IMR-90 (cell line): ENCODE measurements around the gene CFP. TPM values are rescaled to one million over a fixed set of nuclear protein-coding genes. Genes with fewer than 3 reads are reported as not detected.

Source experiments
- ATAC-seq: fragments of 200-7000 bp; cut with Tn5 transposase; 2 replicates; pipeline ENCODE4 v1.9.1; 2020; ENCODE audit warnings: low read depth, mild to moderate bottlenecking, moderate library complexity
- BruUV-seq: library from RNA; stranded (reverse); fragments of 400-500 nt; replicated peaks from 2 replicates; lab custom pipeline; 2021; lab: Mats Ljungman, UMichigan
- CTCF ChIA-PET: fragments of 300-600 bp; formaldehyde crosslinking; extraction: SDS; loops from one replicate; lab custom pipeline; 2021; ENCODE audit warnings: antibody characterized with exemption; lab: Yijun Ruan, JAX
- POLR2A ChIA-PET: fragments of 300-600 bp; sonication (Branson Sonifier 250); formaldehyde crosslinking; loops from one replicate; lab custom pipeline; 2022; ENCODE audit warnings: antibody characterized with exemption; ENCODE audit not compliant: unreplicated experiment; lab: Charles Lee
- DNase-seq: peaks from one replicate; pipeline ENCODE4 v3.0.0; 2013
- H2AFZ ChIP-seq: replicated peaks from 2 replicates; pipeline ENCODE3; 2013; ENCODE audit warnings: low read length, mild to moderate bottlenecking; ENCODE audit not compliant: poor library complexity
- H2AK5ac ChIP-seq: 2 replicates; pipeline ENCODE4 v1.6.1; 2013; ENCODE audit warnings: low read depth, low read length, inconsistent platforms
- H2AK9ac ChIP-seq: replicated peaks from 2 replicates; pipeline ENCODE3; 2013; ENCODE audit warnings: mild to moderate bottlenecking, low read depth, low read length, moderate library complexity; ENCODE audit not compliant: poor library complexity
- H2BK120ac ChIP-seq: 2 replicates; pipeline ENCODE4 v1.6.1; 2013; ENCODE audit warnings: low read depth, low read length, inconsistent platforms
- H2BK15ac ChIP-seq: 3 replicates; pipeline ENCODE4 v1.6.1; 2013; ENCODE audit warnings: low read depth, low read length, inconsistent platforms
- H2BK20ac ChIP-seq: 2 replicates; pipeline ENCODE4 v1.6.1; 2013; ENCODE audit warnings: low read depth, mild to moderate bottlenecking, inconsistent platforms, low read length, moderate library complexity
- H2BK5ac ChIP-seq: 2 replicates; pipeline ENCODE4 v1.6.1; 2013; ENCODE audit warnings: mild to moderate bottlenecking, low read depth, low read length, inconsistent platforms; ENCODE audit not compliant: poor library complexity, severe bottlenecking
- H3K14ac ChIP-seq: replicated peaks from 2 replicates; pipeline ENCODE4 v1.6.1; 2013; ENCODE audit warnings: low read depth, low read length, inconsistent platforms
- H3K18ac ChIP-seq: 2 replicates; pipeline ENCODE4 v1.6.1; 2013; ENCODE audit warnings: low read depth, low read length, control low read depth
- H3K23ac ChIP-seq: 2 replicates; pipeline ENCODE4 v1.6.1; 2013; ENCODE audit warnings: low read depth, low read length, inconsistent platforms
- H3K27ac ChIP-seq: 2 replicates; pipeline ENCODE4 v1.5.1; 2013; ENCODE audit warnings: mild to moderate bottlenecking, control low read depth, low read length; ENCODE audit not compliant: insufficient read depth
- H3K27me3 ChIP-seq: 2 replicates; pipeline ENCODE4 v1.6.1; 2013; ENCODE audit warnings: low read length; ENCODE audit not compliant: control insufficient read depth, insufficient read depth
- H3K36me3 ChIP-seq: 2 replicates; pipeline ENCODE4 v1.6.1; 2013; ENCODE audit warnings: low read length, mixed read lengths; ENCODE audit not compliant: control insufficient read depth, insufficient read depth
- H3K4ac ChIP-seq: 2 replicates; pipeline ENCODE4 v1.6.1; 2013; ENCODE audit warnings: low read depth, low read length, inconsistent platforms
- H3K4me1 ChIP-seq: 2 replicates; pipeline ENCODE4 v1.6.1; 2013; ENCODE audit warnings: low read length, mixed read lengths; ENCODE audit not compliant: control insufficient read depth, insufficient read depth
- H3K4me2 ChIP-seq: 2 replicates; pipeline ENCODE4 v1.6.1; 2013; ENCODE audit warnings: low read depth, mild to moderate bottlenecking, control low read depth, low read length, moderate library complexity
- H3K4me3 ChIP-seq: 2 replicates; pipeline ENCODE4 v1.5.1; 2013; ENCODE audit warnings: low read depth, mild to moderate bottlenecking, control low read depth, low read length, moderate library complexity; ENCODE audit not compliant: insufficient read depth
- H3K56ac ChIP-seq: 2 replicates; pipeline ENCODE4 v1.6.1; 2013; ENCODE audit warnings: low read length, inconsistent platforms; ENCODE audit not compliant: insufficient read depth; ENCODE audit errors: extremely low read depth
- H3K79me1 ChIP-seq, 2 experiments: 2 replicates each; pipeline ENCODE4 v1.6.1; 2013; ENCODE audit warnings: low read length in 2 of 2, inconsistent platforms in 1 of 2, low read depth in 1 of 2
- H3K9ac ChIP-seq: 2 replicates; pipeline ENCODE4 v1.6.1; 2013; ENCODE audit warnings: low read depth, low read length, control low read depth
- H3K9me1 ChIP-seq: 2 replicates; pipeline ENCODE4 v1.6.1; 2013; ENCODE audit warnings: low read length, inconsistent platforms; ENCODE audit not compliant: insufficient read depth
- H3K9me3 ChIP-seq: 2 replicates; pipeline ENCODE4 v1.6.1; 2013; ENCODE audit warnings: low read length; ENCODE audit not compliant: control insufficient read depth, insufficient read depth
- H4K20me1 ChIP-seq: 2 replicates; pipeline ENCODE4 v1.6.1; 2013; ENCODE audit warnings: low read length, inconsistent platforms; ENCODE audit not compliant: insufficient read depth
- H4K5ac ChIP-seq: 2 replicates; pipeline ENCODE4 v1.6.1; 2013; ENCODE audit warnings: mild to moderate bottlenecking, low read depth, low read length, control low read depth
- H4K8ac ChIP-seq, 2 experiments: 2 replicates each; pipeline ENCODE4 v1.6.1; 2013; ENCODE audit warnings: low read depth in 2 of 2, low read length in 2 of 2, control low read depth in 1 of 2, inconsistent platforms in 1 of 2
- H4K91ac ChIP-seq: 2 replicates; pipeline ENCODE4 v1.6.1; 2013; ENCODE audit warnings: low read depth, low read length, inconsistent platforms; ENCODE audit not compliant: insufficient read depth
- BHLHE40 ChIP-seq: fragments of 150-350 bp; IDR thresholded peaks from 2 replicates; pipeline ENCODE4 v1.6.1; 2016; ENCODE audit warnings: mild to moderate bottlenecking, low read depth, low read length
- CEBPB ChIP-seq: IDR thresholded peaks from 2 replicates; pipeline ENCODE4 v1.6.1; 2012; ENCODE audit warnings: low read depth, low read length, improper control_type of control experiment
- CHD1 ChIP-seq: IDR thresholded peaks from 2 replicates; pipeline ENCODE4 v1.6.1; 2012; ENCODE audit warnings: low read depth, low read length, improper control_type of control experiment
- CTCF ChIP-seq: conservative IDR thresholded peaks from 2 replicates; pipeline ENCODE4 v1.5.1; 2012; ENCODE audit warnings: mild to moderate bottlenecking, low read depth, low read length, improper control_type of control experiment
- ELK1 ChIP-seq: fragments of 150-350 bp; IDR thresholded peaks from 2 replicates; pipeline ENCODE4 v1.6.1; 2016; ENCODE audit warnings: low read depth, mild to moderate bottlenecking, low read length, moderate library complexity, borderline replicate concordance
- FOS ChIP-seq: fragments of 150-350 bp; IDR thresholded peaks from 2 replicates; pipeline ENCODE4 v1.6.1; 2016; ENCODE audit warnings: low read depth, low read length
- MAFK ChIP-seq: IDR thresholded peaks from 2 replicates; pipeline ENCODE4 v1.6.1; 2012; ENCODE audit warnings: low read depth, low read length, improper control_type of control experiment
- MAZ ChIP-seq: IDR thresholded peaks from 2 replicates; pipeline ENCODE4 v1.6.1; 2012; ENCODE audit warnings: low read depth, mild to moderate bottlenecking, low read length, improper control_type of control experiment, moderate library complexity, borderline replicate concordance
- MXI1 ChIP-seq: IDR thresholded peaks from 2 replicates; pipeline ENCODE4 v1.6.1; 2012; ENCODE audit warnings: low read depth, mild to moderate bottlenecking, low read length, moderate library complexity, borderline replicate concordance
- NFE2L2 ChIP-seq: fragments of 150-350 bp; IDR thresholded peaks from 2 replicates; pipeline ENCODE4 v1.6.1; 2016; ENCODE audit warnings: low read depth, mild to moderate bottlenecking, low read length
- POLR2A ChIP-seq: IDR thresholded peaks from 2 replicates; pipeline ENCODE4 v1.6.1; 2012; ENCODE audit warnings: mild to moderate bottlenecking, low read depth, low read length
- RAD21 ChIP-seq: IDR thresholded peaks from 2 replicates; pipeline ENCODE4 v1.6.1; 2012; ENCODE audit warnings: low read length, improper control_type of control experiment
- RCOR1 ChIP-seq: IDR thresholded peaks from 2 replicates; pipeline ENCODE4 v1.6.1; 2012; ENCODE audit warnings: mild to moderate bottlenecking, low read length, improper control_type of control experiment; ENCODE audit not compliant: insufficient replicate concordance
- RFX5 ChIP-seq: IDR thresholded peaks from 2 replicates; pipeline ENCODE4 v1.8.0; 2012; ENCODE audit warnings: low read depth, mild to moderate bottlenecking, low read length, moderate library complexity
- SMC3 ChIP-seq: fragments of 150-350 bp; IDR thresholded peaks from 2 replicates; pipeline ENCODE4 v1.6.1; 2016; ENCODE audit warnings: low read depth, mild to moderate bottlenecking, antibody characterized with exemption, low read length, moderate library complexity
- USF2 ChIP-seq: fragments of 150-350 bp; IDR thresholded peaks from 2 replicates; pipeline ENCODE4 v1.6.1; 2017; ENCODE audit warnings: mild to moderate bottlenecking, antibody characterized with exemption, low read length, low read depth
- WGBS, 2 experiments: methylation state at CpG; one replicate each; pipeline versions ENCODE4 v1.1.5 to v1.1.7; 2013; ENCODE audit warnings: missing lambda C conversion rate in 2 of 2; ENCODE audit not compliant: insufficient read length in 1 of 2; ENCODE audit errors: extremely low coverage in 2 of 2; 5-methylcytosine and 5-hydroxymethylcytosine counted together
- dilution Hi-C: fragments of 300-500 bp; cut with HindIII; formaldehyde crosslinking; loops from one replicate; pipeline ENCODE4 v1.14.3; 2018; ENCODE audit warnings: low sequenced_read_pairs; ENCODE audit not compliant: unreplicated experiment
- in situ Hi-C: fragments of 300-500 bp; cut with MboI; formaldehyde crosslinking; loops from 3 replicates; pipeline ENCODE4 v1.14.3; 2019; ENCODE audit warnings: low sequenced_read_pairs, inconsistent platforms, mixed read lengths
- intact Hi-C: fragments of 100-400 bp; cut with micrococcal nuclease; formaldehyde crosslinking; loops from 2 replicates; pipeline ENCODE4 v1.10.0; 2022
- polyA plus RNA-seq, 3 experiments: library from polyadenylated mRNA; depleted of rRNA; stranded (reverse); fragments of >200 nt; gene quantifications; 2 replicates each; pipeline ENCODE4 v1.2.3, GENCODE V29; 2012; ENCODE audit warnings: low replicate concordance in 1 of 3
- total RNA-seq: library from RNA; depleted of rRNA; stranded (reverse); fragments of >200 nt; gene quantifications from 2 replicates; pipeline ENCODE4 v1.2.3, GENCODE V29; 2012

Gene CFP
- total and polyA plus RNA-seq, 2 of the 4 experiments (the other 2 are of a cell fraction), result under 0.01 to 0.14 TPM

- in situ Hi-C loops, result loop anchor here (5.0 to 25.0 kb wide), 2 partner anchors 86 to 436 kb away; partner anchors contain the start of genes ARAF and CDK16
- POLR2A ChIA-PET, result no interaction called here
- BruUV-seq, result no TSS peak
- Histone ChIP-seq H2AFZ (no peak overlapping the region), H2AK5ac (no peak overlapping the region), H3K4me1 (peaks cover 7% of the 10 kb centered on the region), H3K56ac (no peak overlapping the region), H3K23ac (no peak overlapping the region), H3K14ac (peak overlapping the region; percentile 27), H2BK20ac (no peak overlapping the region), H2BK15ac (no peak overlapping the region), H4K8ac (peak overlapping the region in 1 of 2 experiments; percentile 75; a peak in 1 of 4 replicates), H3K9me3 (no peaks in the 10 kb centered on the region), H3K4me3 (no peak overlapping the region), H3K36me3 (peaks cover 4% of the 10 kb centered on the region; the same call in 1 of the 2 replicates), H3K4ac (peak overlapping the region; percentile 82; the same call in 1 of the 2 replicates), H4K91ac (no peak overlapping the region), H3K18ac (no peak overlapping the region), H4K20me1 (peaks cover 23% of the 10 kb centered on the region), H3K9me1 (0 out of 2 replicates have a peak, but pooled peaks cover 2% of the 10 kb centered on the region), H2AK9ac (no peak overlapping the region), H2BK5ac (peak overlapping the region; percentile 79), H4K5ac (no peak overlapping the region), H2BK120ac (peak overlapping the region; percentile 16; the same call in 1 of the 2 replicates), H3K4me2 (peak overlapping the region; percentile 83), H3K9ac (no peak overlapping the region), H3K79me1 (peaks cover 0 to 38% of the 10 kb centered on the region in 2 experiments; a peak in 3 of 4 replicates), H3K27me3 (no peaks in the 10 kb centered on the region), H3K27ac (peak overlapping the region; percentile 84; the same call in 1 of the 2 replicates)
- DNase-seq, result peak; percentile 67
- intact Hi-C loops, result no loop called here
- no CpG with 5 or more reads among the region's 2 CpGs for WGBS, 2 experiments
- no peak for TF ChIP-seq NFE2L2
- TF ChIP-seq MXI1, result no peak
- TF ChIP-seq RCOR1, result no peak
- TF ChIP-seq MAFK, result no peak
- no peak for TF ChIP-seq CEBPB
- no peak for TF ChIP-seq MAZ
- TF ChIP-seq BHLHE40, result no peak; the same call in 1 of the 2 replicates
- TF ChIP-seq RAD21, result no peak
- no peak for TF ChIP-seq ELK1
- no peak for TF ChIP-seq SMC3
- TF ChIP-seq USF2, result no peak
- no peak for TF ChIP-seq CTCF
- no peak for TF ChIP-seq FOS
- no peak for TF ChIP-seq RFX5
- TF ChIP-seq CHD1, result no peak
- TF ChIP-seq POLR2A, result no peak
- peak; percentile 11 for ATAC-seq
- dilution Hi-C loops, result no loop called here
- CTCF ChIA-PET, result no interaction called here
These were observed 18.6 kb upstream of the CFP start for GRCh38 chrX:47648376-47648775.
